CD4-positive, alpha-beta T cell treated with Interleukin-2 at 100 ng/mL for 4 hours (primary cell): ENCODE results near the gene CEP295NL.
"Not testable (repeated sequence)": the region's sequence is repeated elsewhere in the genome, so short reads cannot be mapped to it uniquely, and the experiment has no call there.

Experiments
- DNase-seq: peaks from one replicate; pipeline ENCODE4 v3.0.0-alpha.2; 2020; ENCODE audit warnings: low spot score

CEP295NL gene

GRCh38 chr17:78929908-78930775 lies 27.1 kb upstream of the CEP295NL start:
- DNase-seq = no peak

- DNase-seq = no peak
Observed at GRCh38 chr17:78925662-78926555, 22.9 kb upstream of the CEP295NL start.

DNA sequence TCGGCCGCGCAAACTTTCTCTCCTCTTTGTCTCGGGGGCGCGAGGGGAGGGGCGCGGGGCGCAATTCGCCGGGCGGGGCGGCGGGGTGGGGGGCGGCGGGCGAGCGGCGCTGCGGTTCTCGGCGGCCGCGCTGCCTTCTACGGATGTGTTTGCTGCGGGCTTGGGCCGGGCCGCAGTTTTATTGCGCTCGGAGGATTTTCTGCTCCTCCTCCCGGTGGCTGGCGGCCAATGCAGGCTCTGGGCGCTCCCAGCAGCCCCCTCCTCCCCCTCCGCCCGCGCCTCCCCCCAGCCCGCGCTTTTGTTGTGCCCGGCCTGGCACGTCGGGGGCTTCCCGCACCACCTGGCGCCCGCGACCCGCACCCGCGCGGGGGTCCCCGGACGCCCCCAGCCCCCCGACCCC lies 22.2 kb upstream of the CEP295NL start, which contains the start of gene TIMP2:
TIMP2 (minus strand) TSS at position 154 of the 400 bp plus-strand sequence. CDS start 299 bp downstream, outside the sequence.
- peak; percentile 60 for DNase-seq

DNA sequence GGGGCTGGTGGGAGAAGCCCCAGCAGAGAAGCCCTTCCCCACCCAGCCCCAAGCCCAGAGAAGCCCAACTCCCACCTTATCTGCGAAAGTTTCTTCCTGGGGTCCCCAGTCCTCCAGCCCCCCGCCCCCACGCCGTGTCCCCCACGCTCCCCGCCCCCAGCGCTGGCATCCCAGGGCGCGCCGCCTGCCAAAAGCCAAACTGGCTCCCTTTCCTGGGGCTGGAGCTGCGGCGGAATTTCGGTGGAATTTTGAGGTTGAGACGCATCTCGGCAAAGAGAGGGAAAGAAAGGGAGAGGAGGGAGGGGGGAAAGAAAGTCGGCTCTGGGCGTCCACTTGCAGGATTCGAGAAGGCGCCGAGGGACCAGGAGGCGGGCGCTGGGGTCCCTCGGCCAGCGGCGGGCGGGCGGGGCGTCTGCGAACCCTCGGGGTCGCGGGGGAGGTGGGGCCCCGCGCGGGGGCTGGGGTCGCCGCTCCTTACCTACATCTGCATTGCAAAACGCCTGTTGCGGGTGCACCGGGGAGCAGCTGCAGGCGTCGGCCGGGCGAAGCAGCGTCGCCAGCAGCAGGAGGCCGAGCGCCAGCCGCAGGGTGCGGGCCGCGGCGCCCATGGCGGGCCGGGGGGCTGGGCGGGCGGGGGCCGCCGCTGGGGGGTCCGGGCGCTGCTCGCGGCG lies 21.6 kb upstream of the CEP295NL start:
- no peak for DNase-seq

DNA sequence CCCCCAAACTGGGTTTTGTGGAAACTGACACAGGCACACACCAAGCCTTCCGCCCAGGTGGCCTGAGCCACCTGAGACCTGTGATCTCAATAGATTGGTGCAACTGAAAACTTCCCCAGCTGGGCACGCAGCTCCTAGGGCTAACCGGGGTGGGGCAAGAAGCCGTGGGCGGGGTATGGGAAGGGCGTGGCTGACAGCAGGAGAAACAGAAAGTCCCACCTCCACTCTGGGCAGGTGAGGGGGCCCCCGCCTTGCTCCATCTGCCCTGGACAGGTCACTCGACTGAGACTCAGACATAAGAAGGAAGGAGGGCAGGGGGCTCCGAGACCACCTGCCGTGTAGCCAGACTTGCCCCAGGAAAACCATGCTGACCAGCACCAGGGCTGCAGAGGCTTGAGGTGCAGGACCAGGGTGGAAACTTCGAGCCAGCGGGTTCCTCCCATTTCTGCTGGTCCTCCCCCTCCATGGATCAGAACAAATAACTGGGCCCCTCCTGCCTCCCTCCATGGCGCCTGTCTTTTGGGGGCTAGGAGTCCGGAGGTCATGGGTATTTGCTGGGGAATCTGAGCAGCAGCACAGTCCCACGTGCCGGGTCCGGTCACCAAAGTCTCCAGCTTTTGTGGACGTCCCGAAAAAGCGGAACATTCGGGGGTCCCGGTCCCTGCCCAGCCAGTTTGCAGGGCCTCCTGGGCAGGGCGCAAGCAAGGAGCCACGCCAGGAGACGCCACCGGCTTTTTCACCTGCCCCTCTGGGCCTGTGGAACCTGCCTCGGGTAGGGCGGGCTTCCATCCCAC lies 20.9 kb upstream of the CEP295NL start:
- DNase-seq = peak; percentile 39

- no peak for DNase-seq
Observed at GRCh38 chr17:78922816-78923498, 20.0 kb upstream of the CEP295NL start.

- no peak for DNase-seq
Observed at GRCh38 chr17:78921437-78921971, 18.5 kb upstream of the CEP295NL start.

- DNase-seq = no peak
Observed at GRCh38 chr17:78920528-78920927, 17.5 kb upstream of the CEP295NL start.

- DNase-seq = no peak
Observed at GRCh38 chr17:78919861-78920450, 17.0 kb upstream of the CEP295NL start.

DNA sequence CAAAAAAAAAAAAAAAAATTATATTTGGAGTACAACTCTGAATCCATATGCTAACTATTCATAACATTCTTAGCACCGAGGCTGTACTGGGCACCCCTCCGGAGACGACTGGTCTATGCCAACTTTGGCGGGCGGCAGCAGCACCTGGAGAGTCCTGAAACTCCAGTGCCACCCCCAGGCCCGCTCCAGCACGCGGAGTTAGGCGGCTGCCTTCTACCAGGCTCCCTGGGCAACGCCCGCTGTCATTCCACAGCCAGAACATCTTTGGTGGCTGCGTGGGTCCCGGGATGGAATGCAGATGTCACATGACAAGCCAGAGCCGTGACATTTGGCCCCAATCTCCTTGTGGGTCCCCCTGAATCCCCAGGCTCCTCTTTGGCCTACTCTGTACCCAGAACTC lies 16.0 kb upstream of the CEP295NL start:
- DNase-seq = no peak

DNA sequence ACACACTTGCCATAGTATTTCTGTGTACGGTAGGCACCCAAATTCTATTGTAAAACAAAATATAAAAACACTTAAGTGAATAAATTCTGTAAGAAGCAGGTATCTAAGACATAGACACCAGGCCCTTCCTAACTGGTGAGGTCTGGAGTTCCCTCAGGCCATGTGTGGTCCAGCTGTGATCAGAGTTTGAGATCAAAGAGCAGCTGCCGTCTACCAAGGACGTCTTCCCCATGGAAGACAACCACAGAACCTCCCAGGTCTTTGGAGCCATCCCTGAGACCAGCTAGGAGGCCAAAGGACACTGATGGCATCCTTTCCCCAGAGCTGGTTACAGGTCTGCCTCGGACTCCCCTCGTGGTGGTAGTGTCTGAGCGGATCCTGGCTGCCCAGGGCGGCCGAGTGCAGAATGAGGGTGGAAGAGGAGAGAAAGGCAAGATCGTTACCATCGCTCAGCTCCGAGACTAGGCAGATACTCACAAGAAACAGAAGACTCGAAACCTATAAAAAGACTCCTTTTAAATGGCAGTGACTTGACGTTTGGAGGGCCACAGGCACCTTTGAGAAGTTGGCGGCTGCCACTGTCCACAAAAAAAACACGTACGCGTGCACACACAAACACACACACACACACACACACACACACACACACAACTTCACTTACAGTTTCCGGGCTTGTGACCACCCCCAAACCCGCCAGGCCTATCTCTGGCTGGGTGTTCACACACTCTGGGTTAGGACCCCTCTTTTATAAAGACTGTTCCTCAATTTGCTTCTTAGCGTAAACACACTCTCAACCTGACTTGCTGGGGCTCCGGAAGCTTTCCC lies 14.7 kb upstream of the CEP295NL start:
- no peak for DNase-seq

GRCh38 chr17:78915872-78916632 lies 13.1 kb upstream of the CEP295NL start:
- DNase-seq = no peak

DNA sequence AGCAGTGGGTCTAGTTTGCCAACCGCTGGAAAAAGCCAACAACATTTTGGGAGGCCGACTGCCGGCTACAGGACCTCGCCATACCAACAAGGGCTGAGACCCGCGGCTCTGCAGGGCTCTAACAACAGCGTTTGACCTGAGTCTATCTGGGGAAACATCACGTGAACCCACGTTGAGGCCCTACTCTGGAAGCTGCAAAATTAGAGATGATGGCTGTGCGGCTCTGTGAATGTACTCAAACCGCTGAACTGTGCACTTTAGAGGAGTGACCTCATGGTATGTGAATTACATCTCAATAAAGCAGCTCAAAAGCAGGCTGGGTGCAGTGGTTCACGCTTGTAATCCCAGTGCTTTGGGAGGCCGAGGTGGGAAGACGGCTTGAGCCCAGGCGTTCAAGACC lies 10.1 kb upstream of the CEP295NL start:
- DNase-seq = no peak

GRCh38 chr17:78912082-78912481 lies 9.1 kb upstream of the CEP295NL start:
- no peak for DNase-seq

GRCh38 chr17:78911543-78911942 lies 8.5 kb upstream of the CEP295NL start:
- DNase-seq = not testable (repeated sequence)

DNA sequence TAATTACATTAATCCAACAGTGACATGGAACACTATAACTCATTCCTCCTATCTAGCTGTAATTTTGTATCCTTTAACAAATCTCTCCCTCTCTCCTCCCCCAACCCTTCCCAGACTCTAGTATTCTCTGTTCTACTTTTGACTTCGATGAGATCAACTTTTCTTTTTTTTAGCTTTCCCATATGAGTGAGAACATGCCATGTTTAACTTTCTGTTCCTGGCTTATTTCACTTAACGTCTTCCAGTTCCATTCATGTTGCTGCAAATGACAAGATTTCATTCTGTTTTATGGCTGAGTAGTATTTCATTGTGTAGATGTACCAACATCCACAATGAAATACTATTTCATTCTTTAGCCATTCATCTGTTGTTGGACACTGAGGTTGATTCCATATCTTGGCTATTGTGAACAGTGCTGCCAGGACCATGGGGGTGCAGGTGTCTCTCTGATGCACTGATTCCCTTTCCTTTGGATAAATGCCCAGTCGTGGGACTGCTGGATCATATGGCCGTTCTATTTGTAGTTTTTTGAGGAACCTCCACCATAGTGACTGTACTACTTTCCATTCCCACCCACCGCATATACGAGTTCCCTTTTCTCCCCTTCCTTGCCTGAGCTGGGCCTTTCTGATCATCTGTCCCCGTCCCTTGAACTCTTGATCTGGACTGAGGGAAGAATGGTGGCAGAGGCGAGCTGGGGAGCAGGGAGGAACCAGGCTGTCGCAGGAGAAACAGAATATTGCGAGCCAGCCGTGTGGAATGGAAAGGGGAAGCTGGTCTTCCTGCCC lies 7.7 kb upstream of the CEP295NL start:
- no peak for DNase-seq

DNA sequence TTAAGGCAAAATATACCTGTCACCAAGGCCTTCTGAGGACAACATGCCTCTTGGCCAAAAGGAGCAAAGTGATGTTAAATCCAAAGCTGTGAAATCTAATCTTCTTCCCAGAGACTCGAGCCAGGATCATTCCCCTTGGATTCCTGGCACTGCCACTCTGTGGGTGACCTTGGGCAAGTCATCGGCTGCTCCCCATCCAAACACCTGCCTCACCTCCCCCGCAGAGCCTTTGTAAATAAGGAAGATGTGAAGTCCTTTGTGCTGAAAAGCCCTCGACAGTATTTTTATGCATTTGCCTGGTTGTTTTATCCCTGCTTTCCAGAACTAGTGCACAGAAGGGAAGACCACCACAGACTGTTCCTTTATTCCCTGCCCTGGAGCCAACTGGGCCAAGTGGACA lies 5.4 kb upstream of the CEP295NL start:
- DNase-seq = no peak

GRCh38 chr17:78905541-78905940 lies 2.5 kb upstream of the CEP295NL start:
- DNase-seq = no peak
